Fibroblast of villous mesenchyme (primary cell): ENCODE results near the gene SPTA1. TPM values are rescaled to one million over a fixed set of nuclear protein-coding genes. Genes with fewer than 3 reads are reported as not detected.

ENCODE experiments used
- DNase-seq: peaks from one replicate; pipeline ENCODE4 v3.0.0-alpha.2; 2010; ENCODE audit warnings: low read depth
- H3K4me3 ChIP-seq: 2 replicates; pipeline ENCODE4 v1.5.1; 2011; ENCODE audit warnings: low read depth, mild to moderate bottlenecking, low read length
- CTCF ChIP-seq: IDR thresholded peaks from 2 replicates; pipeline ENCODE4 v1.5.1; 2012; ENCODE audit warnings: low read depth, mild to moderate bottlenecking, low read length; ENCODE audit not compliant: insufficient read depth
- total RNA-seq: library from RNA; depleted of rRNA; stranded (reverse); fragments of >200 nt; gene quantifications from 2 replicates; pipeline ENCODE4 v1.2.3, GENCODE V29; 2012

Gene SPTA1
- total RNA-seq, 1 donor: not detected

DNA sequence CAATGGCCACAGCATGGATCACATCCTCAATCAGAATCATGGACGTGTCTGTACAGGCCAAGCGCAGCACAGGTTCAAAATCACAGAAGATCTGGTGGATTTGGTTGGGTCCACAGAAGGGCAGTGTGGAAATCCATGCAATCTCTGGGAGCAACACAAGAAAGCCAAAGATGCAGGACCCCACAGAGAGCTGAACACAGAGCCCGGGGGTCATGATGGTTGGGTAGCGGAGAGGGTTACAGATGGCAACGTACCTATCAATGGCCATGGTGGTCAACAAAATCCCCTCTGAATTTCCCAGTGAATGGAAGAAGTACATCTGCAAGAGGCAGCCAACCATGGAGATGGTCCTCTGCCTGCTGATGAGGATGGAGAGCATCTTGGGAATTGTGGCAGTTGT lies 37.9 kb upstream of the SPTA1 start:
- no peak for TF ChIP-seq CTCF
- H3K4me3 ChIP-seq: no peak overlapping the region
- no peak for DNase-seq

GRCh38 chr1:158720620-158721019 lies 34.1 kb upstream of the SPTA1 start, which contains the start of gene OR6K3:
Gene OR6K3, minus strand, starts transcription at chr1:158720720. Its CDS starts 2,605 bp downstream, at chr1:158718115.
- no peak for TF ChIP-seq CTCF
- no peak for DNase-seq
- H3K4me3 ChIP-seq: no peak within 1 kb of the TSS

- H3K4me3 ChIP-seq: no peak overlapping the region
- TF ChIP-seq CTCF: no peak
- no peak for DNase-seq
Measured at GRCh38 chr1:158719664-158720063, 33.1 kb upstream of the SPTA1 start.

- no peak for DNase-seq
- no peak overlapping the region for H3K4me3 ChIP-seq
- no peak for TF ChIP-seq CTCF
Measured at GRCh38 chr1:158717344-158717743, 30.8 kb upstream of the SPTA1 start.

DNA sequence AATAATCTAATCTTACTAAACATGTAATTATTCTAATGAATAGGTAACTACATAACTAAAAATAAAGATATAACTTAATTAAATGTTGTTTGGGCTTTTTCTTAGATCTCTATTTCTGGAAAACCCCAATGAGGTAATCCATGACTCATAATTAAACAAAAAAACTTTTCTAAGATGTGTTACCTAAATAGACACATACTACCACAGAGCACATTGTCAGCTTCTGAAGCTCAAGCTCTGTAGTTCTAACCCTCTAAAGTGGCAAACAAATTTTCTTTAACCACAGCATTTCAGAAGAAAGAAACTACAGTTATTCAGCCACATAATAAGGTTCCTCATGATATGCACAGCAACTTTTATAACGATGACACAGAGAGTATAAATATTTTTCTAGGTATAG lies 29.8 kb upstream of the SPTA1 start:
- TF ChIP-seq CTCF: no peak
- no peak overlapping the region for H3K4me3 ChIP-seq
- DNase-seq: no peak

GRCh38 chr1:158714754-158715153 lies 28.2 kb upstream of the SPTA1 start:
- DNase-seq: no peak
- no peak overlapping the region for H3K4me3 ChIP-seq
- TF ChIP-seq CTCF: no peak

- H3K4me3 ChIP-seq: no peak overlapping the region
- DNase-seq: no peak
- no peak for TF ChIP-seq CTCF
Measured at GRCh38 chr1:158711098-158711497, 24.6 kb upstream of the SPTA1 start.
